Kidney (tissue), 14 donors: ENCODE measurements around the gene DMBX1. TPM values are rescaled to one million over a fixed set of nuclear protein-coding genes. Genes with fewer than 3 reads are reported as not detected.

Source experiments
- DNase-seq, 5 donors: peaks; one replicate each; pipeline ENCODE4 v3.0.0-alpha.2; 2013 to 2020
- FAIRE-seq: peaks from 2 replicates; lab custom pipeline; 2012; peaks lifted over from hg19 to GRCh38; lab: Jason Lieb, UNC
- H3K27ac ChIP-seq, 2 donors: one replicate each; pipeline ENCODE4 v1.7.0; 2013; ENCODE audit warnings: low read depth in 2 of 2, low read length in 2 of 2, inconsistent platforms in 1 of 2
- H3K27me3 ChIP-seq: one replicate; pipeline ENCODE4 v1.7.1; 2013; ENCODE audit warnings: low read length, inconsistent platforms; ENCODE audit not compliant: control insufficient read depth, insufficient read depth
- H3K36me3 ChIP-seq, 3 donors: one replicate each; pipeline versions ENCODE4 v1.7.0 to v1.7.1; 2013; ENCODE audit warnings: low read length in 3 of 3, control low read depth in 1 of 3, inconsistent platforms in 1 of 3; ENCODE audit not compliant: insufficient read depth in 3 of 3, control insufficient read depth in 2 of 3
- H3K4me1 ChIP-seq, 3 donors: one replicate each; pipeline versions ENCODE4 v1.7.0 to v1.7.1; 2013; ENCODE audit warnings: low read length in 3 of 3, inconsistent platforms in 1 of 3, low read depth in 1 of 3; ENCODE audit not compliant: control insufficient read depth in 2 of 3, insufficient read depth in 2 of 3
- H3K4me3 ChIP-seq, 3 donors: one replicate each; pipeline versions ENCODE4 v1.7.0 to v1.8.1; 2013; ENCODE audit warnings: low read length in 3 of 3, control low read depth in 1 of 3, inconsistent platforms in 1 of 3
- H3K9ac ChIP-seq, 3 donors: one replicate each; pipeline versions ENCODE4 v1.7.0 to v1.7.1; 2013; ENCODE audit warnings: low read length in 3 of 3, control low read depth in 1 of 3, inconsistent platforms in 1 of 3
- H3K9me3 ChIP-seq, 3 donors: one replicate each; pipeline versions ENCODE4 v1.7.0 to v1.7.1; 2013; ENCODE audit warnings: low read length in 3 of 3, control low read depth in 1 of 3, inconsistent platforms in 1 of 3; ENCODE audit not compliant: control insufficient read depth in 2 of 3, insufficient read depth in 1 of 3
- intact Hi-C: fragments of 100-400 bp; cut with DNase I; formaldehyde crosslinking; loops from one replicate; pipeline ENCODE4 v1.11.1; 2022
- polyA plus RNA-seq: library from polyadenylated mRNA; stranded (reverse); fragments of 350-450 nt; fragmentation: Illumina TruSeq; extraction: RNeasy Lipid Tissue Mini Kit (QIAGEN cat#74804); gene quantifications from one replicate; pipeline ENCODE4 v1.2.3, GENCODE V29; 2014; ENCODE audit warnings: low read depth, low replicate concordance; ENCODE audit not compliant: insufficient read depth
- total RNA-seq: library from RNA; stranded (reverse); fragmentation: NEBNext Ultra II Directional; extraction: Animal tissue kit (Norgen Biotek cat#: 25700); gene quantifications from one replicate; pipeline ENCODE4 v1.2.1, GENCODE V29; 2021
- TF ChIP-seq, protein P1 (sequence below): IDR thresholded peaks from 3 replicates; pipeline ENCODE4 v1.5.1; 2012; ENCODE audit warnings: mild to moderate bottlenecking, moderate library complexity, borderline replicate concordance; ENCODE audit not compliant: insufficient read depth; ENCODE audit errors: extremely low read depth
- donor health status: control.
- donor health status: control.
- donor health status: control.
- donor health status: control.
- donor health status: control.
- donor health status: DM: yes; HTN: yes; CAD: no.
- donor health status: Normal renal cell carcinoma (clear cell type).

Gene DMBX1
- total and polyA plus RNA-seq, 2 donors from 2014 or later = not detected

- peaks cover 0 to 9% (median 0%) of the 10 kb centered on the region in 3 donors for H3K4me1 ChIP-seq
- no peak overlapping the region for H3K27ac ChIP-seq
- H3K4me3 ChIP-seq = no peak overlapping the region
- H3K9me3 ChIP-seq = no peaks in the 10 kb centered on the region
- TF ChIP-seq, protein P1, sequence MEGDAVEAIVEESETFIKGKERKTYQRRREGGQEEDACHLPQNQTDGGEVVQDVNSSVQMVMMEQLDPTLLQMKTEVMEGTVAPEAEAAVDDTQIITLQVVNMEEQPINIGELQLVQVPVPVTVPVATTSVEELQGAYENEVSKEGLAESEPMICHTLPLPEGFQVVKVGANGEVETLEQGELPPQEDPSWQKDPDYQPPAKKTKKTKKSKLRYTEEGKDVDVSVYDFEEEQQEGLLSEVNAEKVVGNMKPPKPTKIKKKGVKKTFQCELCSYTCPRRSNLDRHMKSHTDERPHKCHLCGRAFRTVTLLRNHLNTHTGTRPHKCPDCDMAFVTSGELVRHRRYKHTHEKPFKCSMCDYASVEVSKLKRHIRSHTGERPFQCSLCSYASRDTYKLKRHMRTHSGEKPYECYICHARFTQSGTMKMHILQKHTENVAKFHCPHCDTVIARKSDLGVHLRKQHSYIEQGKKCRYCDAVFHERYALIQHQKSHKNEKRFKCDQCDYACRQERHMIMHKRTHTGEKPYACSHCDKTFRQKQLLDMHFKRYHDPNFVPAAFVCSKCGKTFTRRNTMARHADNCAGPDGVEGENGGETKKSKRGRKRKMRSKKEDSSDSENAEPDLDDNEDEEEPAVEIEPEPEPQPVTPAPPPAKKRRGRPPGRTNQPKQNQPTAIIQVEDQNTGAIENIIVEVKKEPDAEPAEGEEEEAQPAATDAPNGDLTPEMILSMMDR = no peak
- peak in 1 of 5 donors; percentile 52 for DNase-seq
- peaks cover 77% of the 10 kb centered on the region for H3K27me3 ChIP-seq
- FAIRE-seq = no peak
- intact Hi-C loops = no loop called here
- H3K36me3 ChIP-seq = no peaks in the 10 kb centered on the region
- no peak overlapping the region for H3K9ac ChIP-seq
These were observed 695 bp downstream of the DMBX1 start for GRCh38 chr1:46490406-46490655.

- Histone ChIP-seq H3K36me3 (no peaks in the 10 kb centered on the region), H3K27me3 (peaks cover 80% of the 10 kb centered on the region), H3K9me3 (no peaks in the 10 kb centered on the region), H3K27ac (no peak overlapping the region), H3K4me3 (no peak overlapping the region), H3K4me1 (peaks cover 0 to 9% (median 0%) of the 10 kb centered on the region in 3 donors), H3K9ac (no peak overlapping the region)
- intact Hi-C loops = no loop called here
- TF ChIP-seq, protein P1 = no peak
- DNase-seq = peak in 3 of 5 donors; percentile 58 to 61 (median 59)
- no peak for FAIRE-seq
These were observed 1.2 kb downstream of the DMBX1 start for GRCh38 chr1:46490656-46491442.

DNA sequence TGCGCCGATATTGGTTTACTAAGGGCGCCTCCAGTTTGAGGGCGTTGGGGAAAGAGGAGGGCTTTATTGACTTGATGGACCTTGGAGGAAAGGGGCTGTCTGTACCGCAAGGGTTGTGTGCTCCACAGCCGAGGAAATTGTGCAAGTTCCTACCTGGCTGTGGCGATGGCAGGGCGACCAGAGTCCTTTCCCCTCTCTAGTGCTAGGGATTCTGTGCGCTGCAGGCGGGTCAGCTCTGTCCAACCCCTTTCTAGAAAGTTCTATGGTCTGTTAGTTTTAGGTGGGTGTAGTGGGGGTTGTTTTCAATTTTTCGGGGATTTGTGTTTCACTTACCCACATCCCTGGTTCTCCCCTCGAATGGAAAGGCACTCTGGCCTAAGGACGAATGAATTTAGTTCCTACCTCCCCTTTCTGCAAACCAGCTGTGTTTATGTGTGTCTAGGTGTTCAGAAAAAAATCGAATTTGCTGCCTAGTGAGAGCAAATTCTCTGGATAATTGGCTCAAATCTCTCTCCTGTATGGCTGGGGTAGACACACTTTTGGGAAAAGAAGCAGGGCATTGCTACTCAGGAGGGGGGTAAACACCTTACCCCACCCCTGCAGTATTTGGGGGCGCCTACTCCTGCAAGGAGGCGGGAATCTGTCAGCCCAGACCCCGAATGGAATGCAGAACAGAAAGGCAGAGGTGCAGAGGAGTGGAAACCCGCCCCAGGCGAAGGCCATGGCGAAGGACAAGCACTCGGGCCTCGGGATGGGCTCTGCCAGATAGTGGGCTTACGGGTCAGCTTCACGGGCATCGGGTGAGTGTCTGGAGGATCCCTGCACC, 2.0 kb downstream of the DMBX1 start:
- TF ChIP-seq, protein P1 = no peak
- Histone ChIP-seq H3K27me3 (peaks cover 75% of the 10 kb centered on the region), H3K9me3 (no peaks in the 10 kb centered on the region), H3K4me3 (no peak overlapping the region), H3K27ac (no peak overlapping the region), H3K36me3 (no peaks in the 10 kb centered on the region), H3K9ac (no peak overlapping the region), H3K4me1 (peaks cover 0 to 9% (median 0%) of the 10 kb centered on the region in 3 donors)
- FAIRE-seq = no peak
- intact Hi-C loops = no loop called here
- peak in 2 of 5 donors; percentile 39 to 52 for DNase-seq
